Neutrophil (primary cell): ENCODE data around the gene UEVLD.

Source experiments
- H3K27ac ChIP-seq: fragments of 200-600 bp; sonication (generic); 2 replicates; pipeline ENCODE4 v1.5.1; 2016; ENCODE audit warnings: mild to moderate bottlenecking, moderate library complexity
- H3K27me3 ChIP-seq: fragments of 200-600 bp; sonication (generic); 2 replicates; pipeline ENCODE4 v1.6.0; 2016; ENCODE audit warnings: mild to moderate bottlenecking
- H3K36me3 ChIP-seq: fragments of 200-600 bp; sonication (generic); 2 replicates; pipeline ENCODE4 v1.5.1; 2017
- H3K4me1 ChIP-seq, 2 experiments: fragments of 200-600 bp in 1 of 2; sonication (generic) in 1 of 2; 1 replicate in 1 of 2; 2 replicates in 1 of 2; pipeline versions ENCODE4 v1.5.1 to v1.6.1; 2013 to 2016; ENCODE audit warnings: low read depth in 1 of 2, low read length in 1 of 2, mild to moderate bottlenecking in 1 of 2, moderate library complexity in 1 of 2; ENCODE audit not compliant: control insufficient read depth in 1 of 2, insufficient read depth in 1 of 2
- H3K4me3 ChIP-seq, 2 experiments: fragments of 200-600 bp in 1 of 2; sonication (generic) in 1 of 2; 1 replicate in 1 of 2; 2 replicates in 1 of 2; pipeline ENCODE4 v1.5.1; 2013 to 2016; ENCODE audit warnings: low read depth in 1 of 2, low read length in 1 of 2, mild to moderate bottlenecking in 1 of 2, moderate library complexity in 1 of 2
- H3K9me3 ChIP-seq: fragments of 200-600 bp; sonication (generic); 2 replicates; pipeline ENCODE4 v1.5.1; 2016
- CTCF ChIP-seq: fragments of 200-600 bp; sonication (generic); IDR thresholded peaks from 2 replicates; pipeline ENCODE4 v1.5.1; 2016; ENCODE audit warnings: antibody characterized with exemption

UEVLD gene

GRCh38 chr11:18523084-18523483, 65.5 kb downstream of the UEVLD start:
- Histone ChIP-seq H3K27me3 (no peaks in the 10 kb centered on the region), H3K36me3 (peaks cover 16% of the 10 kb centered on the region), H3K9me3 (no peaks in the 10 kb centered on the region), H3K4me1 (peaks cover 17 to 23% of the 10 kb centered on the region in 2 experiments), H3K27ac (no peak overlapping the region), H3K4me3 (no peak overlapping the region)
- no peak for TF ChIP-seq CTCF

GRCh38 chr11:18522388-18522787, 66.1 kb downstream of the UEVLD start:
- Histone ChIP-seq H3K4me1 (peaks cover 12 to 17% of the 10 kb centered on the region in 2 experiments), H3K4me3 (no peak overlapping the region), H3K9me3 (no peaks in the 10 kb centered on the region), H3K27ac (no peak overlapping the region), H3K27me3 (no peaks in the 10 kb centered on the region), H3K36me3 (peaks cover 23% of the 10 kb centered on the region)
- TF ChIP-seq CTCF, result no peak

- no peak for TF ChIP-seq CTCF
- H3K4me3 ChIP-seq, result no peak overlapping the region
Observed at GRCh38 chr11:18521122-18521521, 67.4 kb downstream of the UEVLD start.

GRCh38 chr11:18502352-18502751, 86.2 kb downstream of the UEVLD start:
- no peak for TF ChIP-seq CTCF
- H3K4me3 ChIP-seq, result no peak overlapping the region
- no peaks in the 10 kb centered on the region for H3K27me3 ChIP-seq
- peaks cover 91% of the 10 kb centered on the region for H3K36me3 ChIP-seq
- H3K9me3 ChIP-seq, result no peaks in the 10 kb centered on the region
- no peaks in the 10 kb centered on the region for H3K4me1 ChIP-seq
- no peak overlapping the region for H3K27ac ChIP-seq

More at GRCh38 chr11:18521122-18521521, 67.4 kb downstream of the UEVLD start:
- H3K4me1 ChIP-seq, result peaks cover 8 to 14% of the 10 kb centered on the region in 2 experiments
- no peaks in the 10 kb centered on the region for H3K27me3 ChIP-seq
- H3K9me3 ChIP-seq, result no peaks in the 10 kb centered on the region
- peaks cover 25% of the 10 kb centered on the region for H3K36me3 ChIP-seq
- H3K27ac ChIP-seq, result no peak overlapping the region

- H3K9me3 ChIP-seq, result no peaks in the 10 kb centered on the region
- TF ChIP-seq CTCF, result no peak
Observed at GRCh38 chr11:18501629-18502028, 86.9 kb downstream of the UEVLD start.

GRCh38 chr11:18498039-18498438, 90.5 kb downstream of the UEVLD start:
- H3K9me3 ChIP-seq, result no peaks in the 10 kb centered on the region
- no peak for TF ChIP-seq CTCF
- no peak overlapping the region for H3K4me3 ChIP-seq
- no peaks in the 10 kb centered on the region for H3K4me1 ChIP-seq
- H3K27me3 ChIP-seq, result no peaks in the 10 kb centered on the region
- peaks cover 74% of the 10 kb centered on the region for H3K36me3 ChIP-seq
- peak overlapping the region; percentile 7 for H3K27ac ChIP-seq

More at GRCh38 chr11:18501629-18502028, 86.9 kb downstream of the UEVLD start:
- H3K36me3 ChIP-seq, result peaks cover 91% of the 10 kb centered on the region
- H3K4me1 ChIP-seq, result no peaks in the 10 kb centered on the region
- no peak overlapping the region for H3K4me3 ChIP-seq
- no peak overlapping the region for H3K27ac ChIP-seq
- no peaks in the 10 kb centered on the region for H3K27me3 ChIP-seq
